Ascending aorta (tissue), 2 donors: ENCODE measurements around the gene LLPH. TPM values are rescaled to one million over a fixed set of nuclear protein-coding genes. Genes with fewer than 3 reads are reported as not detected.

ENCODE experiments used
- DNase-seq, 2 donors: peaks; one replicate each; pipeline ENCODE4 v3.0.0-alpha.2; 2019; ENCODE audit warnings: low spot score in 2 of 2
- H3K27ac ChIP-seq, 2 donors: fragments of 200-600 bp; sonication (generic); one replicate each; pipeline ENCODE4 v1.5.1; 2016 to 2017; ENCODE audit warnings: mild to moderate bottlenecking in 1 of 2
- H3K27me3 ChIP-seq: fragments of 200-600 bp; sonication (generic); one replicate; pipeline ENCODE4 v1.5.1; 2017
- H3K36me3 ChIP-seq, 2 donors: fragments of 200-600 bp; sonication (generic); one replicate each; pipeline ENCODE4 v1.5.1; 2016
- H3K4me1 ChIP-seq, 2 donors: fragments of 200-600 bp; sonication (generic); one replicate each; pipeline ENCODE4 v1.5.1; 2016 to 2017; ENCODE audit warnings: mild to moderate bottlenecking in 1 of 2
- H3K4me3 ChIP-seq, 2 donors: fragments of 200-600 bp; sonication (generic); one replicate each; pipeline ENCODE4 v1.5.1; 2016 to 2017; ENCODE audit warnings: mild to moderate bottlenecking in 1 of 2
- H3K9me3 ChIP-seq, 2 donors: fragments of 200-600 bp; sonication (generic); one replicate each; pipeline ENCODE4 v1.5.1; 2016
- intact Hi-C: fragments of 100-400 bp; cut with DNase I; formaldehyde crosslinking; loops from one replicate; pipeline ENCODE4 v1.15.1; 2023
- total RNA-seq: library from RNA; depleted of rRNA; stranded (reverse); fragments of >200 nt; gene quantifications from one replicate; pipeline ENCODE4 v1.1.0, GENCODE V29; 2016
- TF ChIP-seq, protein P1 (sequence below), 3 experiments: fragments of 200-600 bp in 2 of 3; fragments of 450-650 bp in 1 of 3; sonication (generic) in 2 of 3; IDR thresholded peaks; one replicate each; pipeline ENCODE4 v1.5.1; 2016 to 2019; ENCODE audit warnings: antibody characterized with exemption in 3 of 3, mild to moderate bottlenecking in 1 of 3, moderate library complexity in 1 of 3

The LLPH gene
- total RNA-seq, 1 donor from 2014 or later: 0.21 TPM

DNA sequence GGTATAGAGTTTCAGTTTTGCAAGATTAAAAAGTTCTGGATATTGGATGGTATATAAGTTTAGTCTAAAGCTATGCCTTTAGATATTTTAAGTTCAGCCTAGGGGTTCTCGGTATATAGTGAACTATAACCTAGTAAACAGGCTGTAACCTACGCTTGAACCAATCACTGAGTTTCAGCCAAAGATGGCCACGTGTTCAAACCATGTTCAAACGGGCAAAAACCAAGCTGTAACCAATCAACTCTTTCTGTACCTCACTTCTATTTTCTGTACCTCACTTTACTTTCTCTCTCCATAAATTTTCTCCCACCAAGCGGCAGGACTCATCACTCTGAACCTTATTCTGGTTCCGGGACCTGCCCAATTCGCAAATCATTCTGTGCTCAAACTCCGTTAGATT is 37.9 kb upstream of the LLPH start:
- intact Hi-C loops: loop anchor here (2.0 kb wide), 1 partner anchor 66 kb away; no protein-coding TSS in a partner anchor
- Histone ChIP-seq H3K4me3 (peak overlapping the region; percentile 79 to 85), H3K36me3 (peaks cover 0 to 5% of the 10 kb centered on the region in 2 donors), H3K27ac (peak overlapping the region; percentile 100), H3K27me3 (no peaks in the 10 kb centered on the region), H3K9me3 (peaks cover 0 to 6% of the 10 kb centered on the region in 2 donors), H3K4me1 (peaks cover 0 to 9% of the 10 kb centered on the region in 2 donors)
- no peak for DNase-seq
- TF ChIP-seq, protein P1, sequence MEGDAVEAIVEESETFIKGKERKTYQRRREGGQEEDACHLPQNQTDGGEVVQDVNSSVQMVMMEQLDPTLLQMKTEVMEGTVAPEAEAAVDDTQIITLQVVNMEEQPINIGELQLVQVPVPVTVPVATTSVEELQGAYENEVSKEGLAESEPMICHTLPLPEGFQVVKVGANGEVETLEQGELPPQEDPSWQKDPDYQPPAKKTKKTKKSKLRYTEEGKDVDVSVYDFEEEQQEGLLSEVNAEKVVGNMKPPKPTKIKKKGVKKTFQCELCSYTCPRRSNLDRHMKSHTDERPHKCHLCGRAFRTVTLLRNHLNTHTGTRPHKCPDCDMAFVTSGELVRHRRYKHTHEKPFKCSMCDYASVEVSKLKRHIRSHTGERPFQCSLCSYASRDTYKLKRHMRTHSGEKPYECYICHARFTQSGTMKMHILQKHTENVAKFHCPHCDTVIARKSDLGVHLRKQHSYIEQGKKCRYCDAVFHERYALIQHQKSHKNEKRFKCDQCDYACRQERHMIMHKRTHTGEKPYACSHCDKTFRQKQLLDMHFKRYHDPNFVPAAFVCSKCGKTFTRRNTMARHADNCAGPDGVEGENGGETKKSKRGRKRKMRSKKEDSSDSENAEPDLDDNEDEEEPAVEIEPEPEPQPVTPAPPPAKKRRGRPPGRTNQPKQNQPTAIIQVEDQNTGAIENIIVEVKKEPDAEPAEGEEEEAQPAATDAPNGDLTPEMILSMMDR (IDR thresholded peaks at IDR 0.05): no peak

DNA sequence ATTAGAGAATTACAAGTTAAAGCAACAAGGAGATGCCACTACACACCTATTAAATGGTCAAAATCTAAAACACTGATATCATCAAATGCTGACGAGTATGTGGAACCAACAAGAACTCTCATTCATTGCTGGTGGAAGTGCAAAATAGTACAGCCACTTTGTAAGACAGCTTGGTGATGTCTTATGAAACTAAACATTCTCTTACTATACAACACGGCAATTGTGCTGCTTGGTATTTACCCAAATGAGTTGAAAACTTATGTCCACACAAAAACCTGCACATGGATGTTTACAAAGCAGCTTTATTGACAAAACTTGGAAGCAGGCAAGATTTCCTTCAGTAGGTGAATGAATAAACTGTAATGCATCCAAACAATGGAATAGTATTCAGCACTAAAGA is 36.0 kb upstream of the LLPH start:
- peaks cover 0 to 9% of the 10 kb centered on the region in 2 donors for H3K4me1 ChIP-seq
- peaks cover 0 to 5% of the 10 kb centered on the region in 2 donors for H3K36me3 ChIP-seq
- intact Hi-C loops: no loop called here
- H3K27me3 ChIP-seq: no peaks in the 10 kb centered on the region
- TF ChIP-seq, protein P1 (IDR thresholded peaks at IDR 0.05): no peak
- no peak for DNase-seq
- no peak overlapping the region for H3K27ac ChIP-seq
- H3K9me3 ChIP-seq: peaks cover 0 to 6% of the 10 kb centered on the region in 2 donors
- no peak overlapping the region for H3K4me3 ChIP-seq

DNA sequence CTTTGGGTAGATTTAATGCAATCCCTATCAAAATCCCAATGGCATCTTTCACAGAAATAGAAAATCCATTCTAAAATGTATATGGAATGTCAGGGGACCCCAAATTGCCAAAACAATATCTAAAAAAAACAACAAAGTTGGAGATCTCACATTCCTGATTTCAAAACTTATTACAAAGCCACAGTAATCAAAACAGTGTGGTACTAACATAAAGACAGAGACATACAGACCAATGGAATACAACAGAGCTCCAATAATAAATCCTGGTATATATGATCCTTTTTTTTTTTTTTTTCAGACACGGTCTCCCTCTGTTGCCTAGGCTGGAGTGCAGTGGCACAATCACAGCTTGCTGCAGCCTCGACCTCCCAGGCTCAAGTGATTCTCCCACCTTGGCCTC is 34.6 kb upstream of the LLPH start:
- no peaks in the 10 kb centered on the region for H3K27me3 ChIP-seq
- TF ChIP-seq, protein P1 (IDR thresholded peaks at IDR 0.05): no peak
- DNase-seq: no peak
- peaks cover 0 to 6% of the 10 kb centered on the region in 2 donors for H3K9me3 ChIP-seq
- peaks cover 0 to 9% of the 10 kb centered on the region in 2 donors for H3K4me1 ChIP-seq
- peaks cover 4 to 12% of the 10 kb centered on the region in 2 donors for H3K36me3 ChIP-seq
- intact Hi-C loops: no loop called here
- H3K4me3 ChIP-seq: no peak overlapping the region
- H3K27ac ChIP-seq: no peak overlapping the region

DNA sequence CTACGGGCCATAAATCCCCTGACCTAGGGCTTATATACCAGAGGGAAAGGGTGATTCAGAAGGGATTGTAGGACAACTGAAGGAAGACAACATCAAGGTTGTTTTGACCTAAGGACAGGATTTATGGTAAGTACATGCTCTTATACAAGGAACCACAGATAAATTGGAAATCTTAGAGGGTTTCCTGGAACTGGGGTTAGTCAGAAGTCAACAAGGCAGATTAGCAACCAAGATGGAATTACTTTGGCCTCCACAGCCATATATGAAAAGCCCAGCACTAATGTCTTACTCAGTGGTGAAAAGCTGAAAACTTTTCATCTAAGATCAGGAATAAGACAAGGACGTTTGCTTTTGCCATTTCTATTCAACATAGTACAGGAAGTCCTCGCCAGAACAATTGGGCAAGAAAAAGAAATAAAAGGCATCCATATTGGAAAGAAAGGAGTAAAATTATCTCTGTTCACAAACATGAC is 33.8 kb upstream of the LLPH start:
- intact Hi-C loops: no loop called here
- H3K27ac ChIP-seq: no peak overlapping the region

DNA sequence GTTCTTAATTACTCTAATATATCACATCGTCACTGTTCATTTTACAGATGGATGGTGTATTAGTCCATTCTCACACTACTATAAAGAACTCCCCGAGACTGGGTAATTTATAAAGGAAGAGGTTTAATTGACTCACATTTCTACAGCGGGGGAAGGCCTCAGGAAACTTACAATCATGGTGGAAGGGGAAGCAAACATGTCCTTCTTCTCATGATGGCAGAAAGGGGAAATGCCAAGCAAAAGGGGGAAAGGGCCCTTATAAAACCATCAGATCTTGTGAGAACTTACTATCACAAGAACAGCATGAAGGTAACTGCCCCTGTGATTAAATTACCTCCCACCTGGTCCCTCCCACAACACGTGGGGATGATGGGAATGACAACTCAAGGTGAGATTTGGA is 32.7 kb upstream of the LLPH start:
- intact Hi-C loops: no loop called here
- Histone ChIP-seq H3K36me3 (peaks cover 13 to 16% of the 10 kb centered on the region in 2 donors), H3K4me1 (peaks cover 0 to 7% of the 10 kb centered on the region in 2 donors), H3K4me3 (no peak overlapping the region), H3K9me3 (peaks cover 0 to 6% of the 10 kb centered on the region in 2 donors), H3K27ac (no peak overlapping the region), H3K27me3 (no peaks in the 10 kb centered on the region)
- no peak for DNase-seq
- TF ChIP-seq, protein P1 (IDR thresholded peaks at IDR 0.05): no peak

More for the DNA sequence above, 33.8 kb upstream of the LLPH start:
- H3K4me3 ChIP-seq: no peak overlapping the region
- TF ChIP-seq, protein P1 (IDR thresholded peaks at IDR 0.05): no peak
- peaks cover 0 to 9% of the 10 kb centered on the region in 2 donors for H3K4me1 ChIP-seq
- no peaks in the 10 kb centered on the region for H3K27me3 ChIP-seq
- H3K36me3 ChIP-seq: peaks cover 11 to 13% of the 10 kb centered on the region in 2 donors
- DNase-seq: no peak
- peaks cover 0 to 6% of the 10 kb centered on the region in 2 donors for H3K9me3 ChIP-seq
